Measurements from ENCODE around the gene PEPD.

- no peak for TF ChIP-seq CTCF (IDR thresholded peaks at IDR 0.05; ENCODE audit: insufficient read depth, low read length, poor library complexity, severe bottlenecking)
- no peak for TF ChIP-seq EZH2phosphoT487 (conservative IDR thresholded peaks at IDR 0.05; ENCODE audit: low read length)
Observed at GRCh38 chr19:33518541-33518940, 3.0 kb downstream of the PEPD start.
